ENCODE measurements around the gene MAGEA1.
"Not testable (repeated sequence)": the region's sequence is repeated elsewhere in the genome, so short reads cannot be mapped to it uniquely, and the experiment has no call there.

The MAGEA1 gene, protein sequence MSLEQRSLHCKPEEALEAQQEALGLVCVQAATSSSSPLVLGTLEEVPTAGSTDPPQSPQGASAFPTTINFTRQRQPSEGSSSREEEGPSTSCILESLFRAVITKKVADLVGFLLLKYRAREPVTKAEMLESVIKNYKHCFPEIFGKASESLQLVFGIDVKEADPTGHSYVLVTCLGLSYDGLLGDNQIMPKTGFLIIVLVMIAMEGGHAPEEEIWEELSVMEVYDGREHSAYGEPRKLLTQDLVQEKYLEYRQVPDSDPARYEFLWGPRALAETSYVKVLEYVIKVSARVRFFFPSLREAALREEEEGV

DNA sequence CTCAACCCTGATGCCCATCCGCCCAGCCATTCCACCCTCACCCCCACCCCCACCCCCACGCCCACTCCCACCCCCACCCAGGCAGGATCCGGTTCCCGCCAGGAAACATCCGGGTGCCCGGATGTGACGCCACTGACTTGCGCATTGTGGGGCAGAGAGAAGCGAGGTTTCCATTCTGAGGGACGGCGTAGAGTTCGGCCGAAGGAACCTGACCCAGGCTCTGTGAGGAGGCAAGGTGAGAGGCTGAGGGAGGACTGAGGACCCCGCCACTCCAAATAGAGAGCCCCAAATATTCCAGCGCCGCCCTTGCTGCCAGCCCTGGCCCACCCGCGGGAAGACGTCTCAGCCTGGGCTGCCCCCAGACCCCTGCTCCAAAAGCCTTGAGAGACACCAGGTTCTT, at the start of gene MAGEA1:
Gene MAGEA1, plus strand, starts transcription at position 154 of the 400 bp plus-strand sequence. CDS start 3,106 bp downstream, outside the sequence.
- Histone ChIP-seq H3K9ac (ENCODE audit: low read length in 5 of 5) (no peak within 1 kb of the TSS), H3K4me1 (ENCODE audit: control insufficient read depth in 5 of 5, insufficient read depth in 5 of 5, low read length in 5 of 5) (no peaks in the 10 kb centered on the region), H3K4me3 (ENCODE audit: low read depth in 1 of 5, low read length in 5 of 5) (no peak within 1 kb of the TSS), H3K9me3 (ENCODE audit: control insufficient read depth in 5 of 5, low read length in 5 of 5) (peaks cover 0 to 2% (median 0%) of the 10 kb centered on the region in 5 donors), H3K36me3 (ENCODE audit: control insufficient read depth in 5 of 5, insufficient read depth in 5 of 5, low read length in 5 of 5) (no peaks in the 10 kb centered on the region), H3K27ac (ENCODE audit: low read depth, low read length) (no peak within 1 kb of the TSS), H3K27me3 (ENCODE audit: control insufficient read depth in 5 of 5, insufficient read depth in 4 of 5, low read length in 5 of 5) (peaks cover 5 to 31% (median 16%) of the 10 kb centered on the region in 5 donors)

DNA sequence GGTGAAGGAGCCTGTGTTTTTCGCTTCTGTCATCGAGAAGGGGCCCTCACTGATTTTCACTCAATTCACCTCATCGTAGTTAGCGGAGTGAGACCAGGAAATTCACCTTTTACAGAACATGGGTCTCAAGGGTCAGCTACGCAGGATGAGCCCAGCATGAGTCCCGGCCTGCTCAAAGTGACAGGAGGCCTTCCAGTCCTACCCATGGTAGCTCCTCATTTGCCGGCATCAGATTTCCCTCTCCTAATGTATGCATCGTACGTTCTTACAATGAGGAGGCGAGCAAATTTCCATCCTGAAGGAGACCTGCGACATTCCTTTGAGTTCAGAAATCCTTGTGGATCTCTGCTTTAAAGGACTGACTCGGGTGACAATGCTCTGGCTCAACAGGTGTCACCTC, 46.2 kb upstream of the MAGEA1 start:
- not testable (repeated sequence) for H3K4me3 ChIP-seq (ENCODE audit: low read depth in 1 of 5, low read length in 5 of 5); H3K27me3 ChIP-seq (ENCODE audit: control insufficient read depth in 5 of 5, insufficient read depth in 4 of 5, low read length in 5 of 5); H3K9me3 ChIP-seq (ENCODE audit: control insufficient read depth in 5 of 5, low read length in 5 of 5); H3K36me3 ChIP-seq (ENCODE audit: control insufficient read depth in 5 of 5, insufficient read depth in 5 of 5, low read length in 5 of 5); H3K9ac ChIP-seq (ENCODE audit: low read length in 5 of 5); H3K27ac ChIP-seq (ENCODE audit: low read depth, low read length); H3K4me1 ChIP-seq (ENCODE audit: control insufficient read depth in 5 of 5, insufficient read depth in 5 of 5, low read length in 5 of 5)

DNA sequence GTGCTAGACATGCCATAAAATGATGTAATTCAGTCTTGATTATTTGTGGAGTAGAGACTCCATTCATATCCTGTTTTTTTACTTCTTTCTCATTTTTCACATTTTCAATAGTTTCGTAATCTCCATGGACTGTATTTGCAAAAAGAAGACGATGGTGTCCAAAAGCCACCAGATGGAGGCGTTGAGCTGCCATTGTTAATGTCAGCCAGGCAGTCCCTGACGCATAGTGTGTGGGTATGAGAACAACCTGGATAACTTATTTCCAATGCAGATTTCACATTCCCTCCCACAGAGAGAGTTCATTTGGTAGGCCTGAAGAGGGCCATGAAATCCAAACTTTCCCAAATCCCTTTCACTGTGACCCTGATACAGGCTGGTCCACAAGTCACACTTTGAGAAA, 40.0 kb upstream of the MAGEA1 start:
- H3K9ac ChIP-seq (ENCODE audit: low read length in 5 of 5); H3K27me3 ChIP-seq (ENCODE audit: control insufficient read depth in 5 of 5, insufficient read depth in 4 of 5, low read length in 5 of 5); H3K4me1 ChIP-seq (ENCODE audit: control insufficient read depth in 5 of 5, insufficient read depth in 5 of 5, low read length in 5 of 5); H3K36me3 ChIP-seq (ENCODE audit: control insufficient read depth in 5 of 5, insufficient read depth in 5 of 5, low read length in 5 of 5); H3K9me3 ChIP-seq (ENCODE audit: control insufficient read depth in 5 of 5, low read length in 5 of 5); H3K27ac ChIP-seq (ENCODE audit: low read depth, low read length); H3K4me3 ChIP-seq (ENCODE audit: low read depth in 1 of 5, low read length in 5 of 5): not testable (repeated sequence)

DNA sequence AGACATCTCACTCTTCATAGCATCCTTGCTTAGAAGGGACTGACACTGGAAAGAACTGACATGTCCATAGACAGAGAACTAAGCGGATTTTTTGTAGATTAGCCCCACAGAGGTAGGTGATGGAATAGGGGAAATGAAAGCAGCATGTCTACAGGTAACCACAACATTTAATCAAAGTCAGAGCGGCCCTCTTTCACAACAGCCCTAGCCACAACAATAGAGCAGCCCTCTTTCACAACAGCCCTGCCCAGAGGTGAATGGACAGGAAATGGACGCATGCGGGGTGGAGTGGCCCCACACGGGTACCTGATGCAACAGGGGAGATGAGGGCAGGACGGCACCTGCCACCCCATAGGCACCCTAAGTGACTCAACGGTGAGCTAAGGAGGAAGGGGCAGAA, 32.8 kb upstream of the MAGEA1 start:
- H3K4me3 ChIP-seq (ENCODE audit: low read depth in 1 of 5, low read length in 5 of 5); H3K9ac ChIP-seq (ENCODE audit: low read length in 5 of 5); H3K4me1 ChIP-seq (ENCODE audit: control insufficient read depth in 5 of 5, insufficient read depth in 5 of 5, low read length in 5 of 5); H3K36me3 ChIP-seq (ENCODE audit: control insufficient read depth in 5 of 5, insufficient read depth in 5 of 5, low read length in 5 of 5); H3K9me3 ChIP-seq (ENCODE audit: control insufficient read depth in 5 of 5, low read length in 5 of 5); H3K27me3 ChIP-seq (ENCODE audit: control insufficient read depth in 5 of 5, insufficient read depth in 4 of 5, low read length in 5 of 5); H3K27ac ChIP-seq (ENCODE audit: low read depth, low read length): not testable (repeated sequence)

DNA sequence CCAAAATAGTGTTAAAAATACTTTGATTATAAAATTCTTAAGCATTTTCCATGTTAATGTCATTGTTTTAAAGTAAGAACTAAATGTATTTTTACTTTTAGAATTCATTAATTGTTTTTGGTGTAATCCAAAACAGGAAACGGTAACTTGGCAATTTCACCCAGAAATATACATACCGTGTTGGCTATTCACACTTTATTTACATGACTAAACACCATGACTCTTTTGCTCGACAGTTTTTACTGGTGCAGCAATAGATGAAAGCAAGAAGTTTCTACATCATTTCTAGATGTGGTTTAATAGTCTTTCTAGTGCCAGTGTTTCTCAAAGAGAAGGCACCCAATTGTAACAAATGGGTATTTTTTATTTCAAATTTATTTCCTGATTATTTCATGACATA, 25.6 kb upstream of the MAGEA1 start:
- no peaks in the 10 kb centered on the region for H3K36me3 ChIP-seq (ENCODE audit: control insufficient read depth in 5 of 5, insufficient read depth in 5 of 5, low read length in 5 of 5)
- H3K27me3 ChIP-seq (ENCODE audit: control insufficient read depth in 5 of 5, insufficient read depth in 4 of 5, low read length in 5 of 5), result peaks cover 0 to 14% (median 3%) of the 10 kb centered on the region in 5 donors
- no peak overlapping the region for H3K9ac ChIP-seq (ENCODE audit: low read length in 5 of 5)
- no peak overlapping the region for H3K27ac ChIP-seq (ENCODE audit: low read depth, low read length)
- H3K4me3 ChIP-seq (ENCODE audit: low read depth in 1 of 5, low read length in 5 of 5), result no peak overlapping the region
- no peaks in the 10 kb centered on the region for H3K9me3 ChIP-seq (ENCODE audit: control insufficient read depth in 5 of 5, low read length in 5 of 5)
- no peaks in the 10 kb centered on the region for H3K4me1 ChIP-seq (ENCODE audit: control insufficient read depth in 5 of 5, insufficient read depth in 5 of 5, low read length in 5 of 5)

DNA sequence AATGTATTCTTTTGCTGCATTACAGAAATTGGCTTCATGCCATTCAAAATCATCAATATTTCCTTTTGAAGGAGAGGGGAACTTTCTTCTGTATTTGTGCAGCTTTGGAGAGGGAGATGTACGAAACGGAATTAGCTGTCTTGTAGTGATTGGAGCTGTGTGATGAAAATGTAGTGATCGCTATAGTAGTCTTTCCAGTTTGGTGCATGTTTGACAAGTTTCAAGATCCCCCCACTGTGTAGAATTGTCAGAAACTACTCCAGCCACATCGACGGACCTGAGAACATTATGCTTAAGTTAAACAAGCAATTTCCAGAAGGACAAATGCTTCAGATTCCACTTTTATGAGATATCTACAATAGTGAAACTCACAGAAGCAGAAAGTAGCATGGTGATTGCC, 21.6 kb upstream of the MAGEA1 start:
- Histone ChIP-seq H3K27ac (ENCODE audit: low read depth, low read length) (no peak overlapping the region), H3K4me3 (ENCODE audit: low read depth in 1 of 5, low read length in 5 of 5) (no peak overlapping the region), H3K4me1 (ENCODE audit: control insufficient read depth in 5 of 5, insufficient read depth in 5 of 5, low read length in 5 of 5) (no peaks in the 10 kb centered on the region), H3K9ac (ENCODE audit: low read length in 5 of 5) (no peak overlapping the region), H3K9me3 (ENCODE audit: control insufficient read depth in 5 of 5, low read length in 5 of 5) (no peaks in the 10 kb centered on the region), H3K27me3 (ENCODE audit: control insufficient read depth in 5 of 5, insufficient read depth in 4 of 5, low read length in 5 of 5) (peaks cover 0 to 6% (median 0%) of the 10 kb centered on the region in 5 donors), H3K36me3 (ENCODE audit: control insufficient read depth in 5 of 5, insufficient read depth in 5 of 5, low read length in 5 of 5) (no peaks in the 10 kb centered on the region)

DNA sequence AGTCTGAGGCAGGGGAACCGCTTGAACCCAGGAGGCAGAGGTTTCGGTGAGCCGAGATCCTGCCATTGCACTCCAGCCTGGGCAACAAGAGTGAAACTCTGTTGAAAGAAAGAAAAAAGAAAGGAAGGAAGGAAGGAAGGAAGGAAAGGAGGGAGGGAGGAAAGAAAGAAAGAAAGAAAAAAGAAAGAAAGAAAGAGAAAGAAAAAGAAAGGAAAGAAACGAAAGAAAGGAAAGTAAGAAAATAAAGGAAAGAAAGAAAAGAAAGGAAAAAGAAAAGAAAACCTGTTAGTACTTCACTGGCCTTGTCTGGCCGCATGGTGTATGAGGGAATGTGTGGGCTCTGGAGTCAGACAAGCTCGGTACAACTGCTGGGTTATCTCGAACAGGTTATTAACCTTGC, 20.8 kb upstream of the MAGEA1 start:
- no peaks in the 10 kb centered on the region for H3K9me3 ChIP-seq (ENCODE audit: control insufficient read depth in 5 of 5, low read length in 5 of 5)
- H3K9ac ChIP-seq (ENCODE audit: low read length in 5 of 5), result no peak overlapping the region
- no peak overlapping the region for H3K27ac ChIP-seq (ENCODE audit: low read depth, low read length)
- no peak overlapping the region for H3K4me3 ChIP-seq (ENCODE audit: low read depth in 1 of 5, low read length in 5 of 5)
- no peaks in the 10 kb centered on the region for H3K4me1 ChIP-seq (ENCODE audit: control insufficient read depth in 5 of 5, insufficient read depth in 5 of 5, low read length in 5 of 5)
- peaks cover 0 to 6% (median 0%) of the 10 kb centered on the region in 5 donors for H3K27me3 ChIP-seq (ENCODE audit: control insufficient read depth in 5 of 5, insufficient read depth in 4 of 5, low read length in 5 of 5)
- no peaks in the 10 kb centered on the region for H3K36me3 ChIP-seq (ENCODE audit: control insufficient read depth in 5 of 5, insufficient read depth in 5 of 5, low read length in 5 of 5)

DNA sequence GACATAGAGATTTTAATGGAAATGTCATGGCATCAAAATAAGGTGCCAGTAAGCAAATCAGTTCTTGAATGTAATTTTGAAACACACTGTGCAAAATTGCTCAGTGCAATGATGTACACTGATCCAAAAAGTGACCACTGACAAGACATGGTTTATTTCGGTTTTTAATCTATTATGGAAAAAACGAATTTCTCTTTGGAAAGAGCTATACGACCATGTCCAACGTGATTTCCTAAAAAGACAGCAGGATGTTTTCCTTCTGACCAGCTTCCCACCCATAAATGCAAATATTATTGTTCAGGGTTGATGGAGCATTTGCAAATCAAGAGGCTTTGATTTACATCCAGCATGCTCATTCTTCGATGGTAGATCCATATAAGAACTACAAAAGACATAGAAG, 17.1 kb upstream of the MAGEA1 start:
- H3K9me3 ChIP-seq (ENCODE audit: control insufficient read depth in 5 of 5, low read length in 5 of 5), result no peaks in the 10 kb centered on the region
- H3K9ac ChIP-seq (ENCODE audit: low read length in 5 of 5), result no peak overlapping the region
- H3K4me3 ChIP-seq (ENCODE audit: low read depth in 1 of 5, low read length in 5 of 5), result no peak overlapping the region
- H3K27ac ChIP-seq (ENCODE audit: low read depth, low read length), result no peak overlapping the region
- H3K4me1 ChIP-seq (ENCODE audit: control insufficient read depth in 5 of 5, insufficient read depth in 5 of 5, low read length in 5 of 5), result no peaks in the 10 kb centered on the region
- peaks cover 0 to 9% (median 4%) of the 10 kb centered on the region in 5 donors for H3K27me3 ChIP-seq (ENCODE audit: control insufficient read depth in 5 of 5, insufficient read depth in 4 of 5, low read length in 5 of 5)
- H3K36me3 ChIP-seq (ENCODE audit: control insufficient read depth in 5 of 5, insufficient read depth in 5 of 5, low read length in 5 of 5), result no peaks in the 10 kb centered on the region

DNA sequence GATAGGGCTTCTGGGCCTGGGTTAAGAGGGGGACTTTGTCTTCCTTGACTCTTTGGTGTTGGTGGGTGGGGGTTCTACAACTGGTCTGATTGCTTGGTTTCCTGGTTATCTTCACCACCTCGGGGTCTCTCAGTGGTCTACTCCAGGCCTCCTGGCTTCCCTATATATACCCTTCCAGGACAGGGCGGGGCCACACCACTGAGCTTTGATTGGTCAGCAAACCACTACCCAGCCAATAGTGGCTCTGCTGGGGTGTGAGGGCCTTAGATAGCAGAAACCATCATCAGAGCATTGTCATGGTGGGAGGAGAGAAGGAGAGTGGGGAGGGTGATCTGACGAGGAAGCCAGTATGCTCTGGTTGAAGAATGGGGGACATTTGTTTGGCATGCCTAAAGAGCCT, 14.4 kb upstream of the MAGEA1 start:
- no peak overlapping the region for H3K4me3 ChIP-seq (ENCODE audit: low read depth in 1 of 5, low read length in 5 of 5)
- H3K4me1 ChIP-seq (ENCODE audit: control insufficient read depth in 5 of 5, insufficient read depth in 5 of 5, low read length in 5 of 5), result no peaks in the 10 kb centered on the region
- H3K27ac ChIP-seq (ENCODE audit: low read depth, low read length), result no peak overlapping the region
- H3K27me3 ChIP-seq (ENCODE audit: control insufficient read depth in 5 of 5, insufficient read depth in 4 of 5, low read length in 5 of 5), result peaks cover 0 to 6% (median 4%) of the 10 kb centered on the region in 5 donors
- H3K9ac ChIP-seq (ENCODE audit: low read length in 5 of 5), result no peak overlapping the region
- H3K9me3 ChIP-seq (ENCODE audit: control insufficient read depth in 5 of 5, low read length in 5 of 5), result no peaks in the 10 kb centered on the region
- no peaks in the 10 kb centered on the region for H3K36me3 ChIP-seq (ENCODE audit: control insufficient read depth in 5 of 5, insufficient read depth in 5 of 5, low read length in 5 of 5)

DNA sequence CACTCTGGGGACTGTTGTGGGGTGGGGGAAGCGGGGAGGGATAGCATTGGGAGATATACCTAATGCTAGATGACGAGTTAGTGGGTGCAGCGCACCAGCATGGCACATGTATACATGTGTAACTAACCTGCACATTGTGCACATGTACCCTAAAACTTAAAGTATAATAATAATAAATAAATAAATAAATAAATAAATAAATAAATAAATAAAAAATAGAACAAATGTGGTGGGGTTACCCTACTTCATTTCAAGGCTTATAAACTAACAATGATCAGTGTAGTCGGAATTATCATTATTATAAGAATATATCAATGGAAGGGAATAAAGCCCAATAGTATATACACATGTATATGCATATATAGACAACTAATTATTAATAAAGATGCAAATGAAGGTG, 10.7 kb upstream of the MAGEA1 start:
- H3K27ac ChIP-seq (ENCODE audit: low read depth, low read length); H3K4me1 ChIP-seq (ENCODE audit: control insufficient read depth in 5 of 5, insufficient read depth in 5 of 5, low read length in 5 of 5); H3K36me3 ChIP-seq (ENCODE audit: control insufficient read depth in 5 of 5, insufficient read depth in 5 of 5, low read length in 5 of 5); H3K4me3 ChIP-seq (ENCODE audit: low read depth in 1 of 5, low read length in 5 of 5); H3K9ac ChIP-seq (ENCODE audit: low read length in 5 of 5); H3K9me3 ChIP-seq (ENCODE audit: control insufficient read depth in 5 of 5, low read length in 5 of 5): not testable (repeated sequence)
- peaks cover 0 to 13% (median 6%) of the 10 kb centered on the region in 5 donors for H3K27me3 ChIP-seq (ENCODE audit: control insufficient read depth in 5 of 5, insufficient read depth in 4 of 5, low read length in 5 of 5)
